IMR-90 (cell line): ENCODE measurements around the gene CLTCL1. TPM values are rescaled to one million over a fixed set of nuclear protein-coding genes. Genes with fewer than 3 reads are reported as not detected.

Source experiments
- ATAC-seq: fragments of 200-7000 bp; cut with Tn5 transposase; 2 replicates; pipeline ENCODE4 v1.9.1; 2020; ENCODE audit warnings: low read depth, mild to moderate bottlenecking, moderate library complexity
- BruUV-seq: library from RNA; stranded (reverse); fragments of 400-500 nt; replicated peaks from 2 replicates; lab custom pipeline; 2021; lab: Mats Ljungman, UMichigan
- CTCF ChIA-PET: fragments of 300-600 bp; formaldehyde crosslinking; extraction: SDS; loops from one replicate; lab custom pipeline; 2021; ENCODE audit warnings: antibody characterized with exemption; lab: Yijun Ruan, JAX
- POLR2A ChIA-PET: fragments of 300-600 bp; sonication (Branson Sonifier 250); formaldehyde crosslinking; loops from one replicate; lab custom pipeline; 2022; ENCODE audit warnings: antibody characterized with exemption; ENCODE audit not compliant: unreplicated experiment; lab: Charles Lee
- DNase-seq: peaks from one replicate; pipeline ENCODE4 v3.0.0; 2013
- H2AFZ ChIP-seq: replicated peaks from 2 replicates; pipeline ENCODE3; 2013; ENCODE audit warnings: low read length, mild to moderate bottlenecking; ENCODE audit not compliant: poor library complexity
- H2AK5ac ChIP-seq: 2 replicates; pipeline ENCODE4 v1.6.1; 2013; ENCODE audit warnings: low read depth, low read length, inconsistent platforms
- H2AK9ac ChIP-seq: replicated peaks from 2 replicates; pipeline ENCODE3; 2013; ENCODE audit warnings: mild to moderate bottlenecking, low read depth, low read length, moderate library complexity; ENCODE audit not compliant: poor library complexity
- H2BK120ac ChIP-seq: 2 replicates; pipeline ENCODE4 v1.6.1; 2013; ENCODE audit warnings: low read depth, low read length, inconsistent platforms
- H2BK15ac ChIP-seq: 3 replicates; pipeline ENCODE4 v1.6.1; 2013; ENCODE audit warnings: low read depth, low read length, inconsistent platforms
- H2BK20ac ChIP-seq: 2 replicates; pipeline ENCODE4 v1.6.1; 2013; ENCODE audit warnings: low read depth, mild to moderate bottlenecking, inconsistent platforms, low read length, moderate library complexity
- H2BK5ac ChIP-seq: 2 replicates; pipeline ENCODE4 v1.6.1; 2013; ENCODE audit warnings: mild to moderate bottlenecking, low read depth, low read length, inconsistent platforms; ENCODE audit not compliant: poor library complexity, severe bottlenecking
- H3K14ac ChIP-seq: replicated peaks from 2 replicates; pipeline ENCODE4 v1.6.1; 2013; ENCODE audit warnings: low read depth, low read length, inconsistent platforms
- H3K18ac ChIP-seq: 2 replicates; pipeline ENCODE4 v1.6.1; 2013; ENCODE audit warnings: low read depth, low read length, control low read depth
- H3K23ac ChIP-seq: 2 replicates; pipeline ENCODE4 v1.6.1; 2013; ENCODE audit warnings: low read depth, low read length, inconsistent platforms
- H3K27ac ChIP-seq: 2 replicates; pipeline ENCODE4 v1.5.1; 2013; ENCODE audit warnings: mild to moderate bottlenecking, control low read depth, low read length; ENCODE audit not compliant: insufficient read depth
- H3K27me3 ChIP-seq: 2 replicates; pipeline ENCODE4 v1.6.1; 2013; ENCODE audit warnings: low read length; ENCODE audit not compliant: control insufficient read depth, insufficient read depth
- H3K36me3 ChIP-seq: 2 replicates; pipeline ENCODE4 v1.6.1; 2013; ENCODE audit warnings: low read length, mixed read lengths; ENCODE audit not compliant: control insufficient read depth, insufficient read depth
- H3K4ac ChIP-seq: 2 replicates; pipeline ENCODE4 v1.6.1; 2013; ENCODE audit warnings: low read depth, low read length, inconsistent platforms
- H3K4me1 ChIP-seq: 2 replicates; pipeline ENCODE4 v1.6.1; 2013; ENCODE audit warnings: low read length, mixed read lengths; ENCODE audit not compliant: control insufficient read depth, insufficient read depth
- H3K4me2 ChIP-seq: 2 replicates; pipeline ENCODE4 v1.6.1; 2013; ENCODE audit warnings: low read depth, mild to moderate bottlenecking, control low read depth, low read length, moderate library complexity
- H3K4me3 ChIP-seq: 2 replicates; pipeline ENCODE4 v1.5.1; 2013; ENCODE audit warnings: low read depth, mild to moderate bottlenecking, control low read depth, low read length, moderate library complexity; ENCODE audit not compliant: insufficient read depth
- H3K56ac ChIP-seq: 2 replicates; pipeline ENCODE4 v1.6.1; 2013; ENCODE audit warnings: low read length, inconsistent platforms; ENCODE audit not compliant: insufficient read depth; ENCODE audit errors: extremely low read depth
- H3K79me1 ChIP-seq, 2 experiments: 2 replicates each; pipeline ENCODE4 v1.6.1; 2013; ENCODE audit warnings: low read length in 2 of 2, inconsistent platforms in 1 of 2, low read depth in 1 of 2
- H3K9ac ChIP-seq: 2 replicates; pipeline ENCODE4 v1.6.1; 2013; ENCODE audit warnings: low read depth, low read length, control low read depth
- H3K9me1 ChIP-seq: 2 replicates; pipeline ENCODE4 v1.6.1; 2013; ENCODE audit warnings: low read length, inconsistent platforms; ENCODE audit not compliant: insufficient read depth
- H3K9me3 ChIP-seq: 2 replicates; pipeline ENCODE4 v1.6.1; 2013; ENCODE audit warnings: low read length; ENCODE audit not compliant: control insufficient read depth, insufficient read depth
- H4K20me1 ChIP-seq: 2 replicates; pipeline ENCODE4 v1.6.1; 2013; ENCODE audit warnings: low read length, inconsistent platforms; ENCODE audit not compliant: insufficient read depth
- H4K5ac ChIP-seq: 2 replicates; pipeline ENCODE4 v1.6.1; 2013; ENCODE audit warnings: mild to moderate bottlenecking, low read depth, low read length, control low read depth
- H4K8ac ChIP-seq, 2 experiments: 2 replicates each; pipeline ENCODE4 v1.6.1; 2013; ENCODE audit warnings: low read depth in 2 of 2, low read length in 2 of 2, control low read depth in 1 of 2, inconsistent platforms in 1 of 2
- H4K91ac ChIP-seq: 2 replicates; pipeline ENCODE4 v1.6.1; 2013; ENCODE audit warnings: low read depth, low read length, inconsistent platforms; ENCODE audit not compliant: insufficient read depth
- BHLHE40 ChIP-seq: fragments of 150-350 bp; IDR thresholded peaks from 2 replicates; pipeline ENCODE4 v1.6.1; 2016; ENCODE audit warnings: mild to moderate bottlenecking, low read depth, low read length
- WGBS, 2 experiments: methylation state at CpG; one replicate each; pipeline versions ENCODE4 v1.1.5 to v1.1.7; 2013; ENCODE audit warnings: missing lambda C conversion rate in 2 of 2; ENCODE audit not compliant: insufficient read length in 1 of 2; ENCODE audit errors: extremely low coverage in 2 of 2; 5-methylcytosine and 5-hydroxymethylcytosine counted together
- dilution Hi-C: fragments of 300-500 bp; cut with HindIII; formaldehyde crosslinking; loops from one replicate; pipeline ENCODE4 v1.14.3; 2018; ENCODE audit warnings: low sequenced_read_pairs; ENCODE audit not compliant: unreplicated experiment
- in situ Hi-C: fragments of 300-500 bp; cut with MboI; formaldehyde crosslinking; loops from 3 replicates; pipeline ENCODE4 v1.14.3; 2019; ENCODE audit warnings: low sequenced_read_pairs, inconsistent platforms, mixed read lengths
- intact Hi-C: fragments of 100-400 bp; cut with micrococcal nuclease; formaldehyde crosslinking; loops from 2 replicates; pipeline ENCODE4 v1.10.0; 2022
- polyA plus RNA-seq, 3 experiments: library from polyadenylated mRNA; depleted of rRNA; stranded (reverse); fragments of >200 nt; gene quantifications; 2 replicates each; pipeline ENCODE4 v1.2.3, GENCODE V29; 2012; ENCODE audit warnings: low replicate concordance in 1 of 3
- total RNA-seq: library from RNA; depleted of rRNA; stranded (reverse); fragments of >200 nt; gene quantifications from 2 replicates; pipeline ENCODE4 v1.2.3, GENCODE V29; 2012

The CLTCL1 gene
- total and polyA plus RNA-seq, 2 of the 4 experiments (the other 2 are of a cell fraction): 6.2 to 8.1 TPM

GRCh38 chr22:19291218-19291579, 320 bp downstream of the CLTCL1 start:
- no peak for DNase-seq
- Histone ChIP-seq H4K8ac (no peak overlapping the region; a peak in 1 of 4 replicates), H3K9me3 (no peaks in the 10 kb centered on the region), H2BK120ac (no peak overlapping the region; the same call in 1 of the 2 replicates), H3K23ac (peak overlapping the region; percentile 53), H2AK5ac (no peak overlapping the region), H3K4me3 (peak overlapping the region; percentile 80), H4K20me1 (peaks cover 19% of the 10 kb centered on the region; the same call in 1 of the 2 replicates), H4K5ac (no peak overlapping the region), H2BK20ac (no peak overlapping the region), H3K4me2 (peak overlapping the region; percentile 77), H3K56ac (0 out of 2 replicates have a peak overlapping the region, but pooled peaks have one; percentile 70), H2BK15ac (no peak overlapping the region; the same call in 2 of the 3 replicates), H3K79me1 (peaks cover 25 to 41% of the 10 kb centered on the region in 2 experiments), H3K18ac (no peak overlapping the region), H3K14ac (peak overlapping the region; percentile 44; the same call in 1 of the 2 replicates), H3K27ac (peak overlapping the region; percentile 32; the same call in 1 of the 2 replicates), H3K9me1 (peaks cover 24% of the 10 kb centered on the region), H2AK9ac (peak overlapping the region; percentile 85), H3K27me3 (peaks cover 3% of the 10 kb centered on the region; the same call in 1 of the 2 replicates), H3K4me1 (peaks cover 17% of the 10 kb centered on the region), H4K91ac (no peak overlapping the region), H2AFZ (peak overlapping the region; percentile 96), H2BK5ac (peak overlapping the region; percentile 9), H3K4ac (peak overlapping the region; percentile 47), H3K36me3 (no peaks in the 10 kb centered on the region), H3K9ac (peak overlapping the region; percentile 39)
- ChIA-PET CTCF (no interaction called here), POLR2A (interaction anchor here (0.5 to 0.6 kb wide), 2 partner anchors 28 to 215 kb away, joined by 3 to 6 read pairs; no protein-coding TSS in a partner anchor)
- BruUV-seq: no TSS peak
- peak; percentile 69 for ATAC-seq
- dilution Hi-C loops: no loop called here
- 0% methylated on average over 15 of the region's 41 CpGs; no CpG with 5 or more reads in 1 of the 2 experiments for WGBS, 2 experiments
- no peak for TF ChIP-seq BHLHE40
- intact Hi-C loops: loop anchor here (1.0 to 10.0 kb wide), 3 partner anchors 112 to 186 kb away; partner anchors contain the start of genes CDC45 and UFD1
- in situ Hi-C loops: no loop called here
